ENCODE results near the gene BRD9.

Gene BRD9

GRCh38 chr5:878125-878524 is 14.5 kb downstream of the BRD9 start:
- DNase-seq (ENCODE audit: low read depth), result no peak

GRCh38 chr5:876398-877365 is 15.9 kb downstream of the BRD9 start:
- no peak for DNase-seq (ENCODE audit: low read depth)

- DNase-seq (ENCODE audit: low read depth), result no peak
Measured at GRCh38 chr5:875931-876330, 16.7 kb downstream of the BRD9 start.

- no peak for DNase-seq (ENCODE audit: low read depth)
Measured at GRCh38 chr5:873328-873727, 19.3 kb downstream of the BRD9 start.

- DNase-seq (ENCODE audit: low read depth), result no peak
Measured at GRCh38 chr5:872301-872700, 20.3 kb downstream of the BRD9 start.

- no peak for DNase-seq (ENCODE audit: low read depth)
Measured at GRCh38 chr5:871596-872298, 20.9 kb downstream of the BRD9 start.

- DNase-seq (ENCODE audit: low read depth), result no peak
Measured at GRCh38 chr5:870956-871355, 21.6 kb downstream of the BRD9 start.

- no peak for DNase-seq (ENCODE audit: low read depth)
Measured at GRCh38 chr5:868428-869135, 24.0 kb downstream of the BRD9 start.

- DNase-seq (ENCODE audit: low read depth), result no peak
Measured at GRCh38 chr5:867300-867870, 25.2 kb downstream of the BRD9 start.

- no peak for DNase-seq (ENCODE audit: low read depth)
Measured at GRCh38 chr5:865771-866170, 26.8 kb downstream of the BRD9 start.

GRCh38 chr5:865168-865521 is 27.5 kb downstream of the BRD9 start:
- DNase-seq (ENCODE audit: low read depth), result no peak

- no peak for DNase-seq (ENCODE audit: low read depth)
Measured at GRCh38 chr5:864492-865167, 28.0 kb downstream of the BRD9 start.

- no peak for DNase-seq (ENCODE audit: low read depth)
Measured at GRCh38 chr5:863244-863805, 29.3 kb downstream of the BRD9 start.

GRCh38 chr5:862367-863243 is 30.0 kb downstream of the BRD9 start:
- no peak for DNase-seq (ENCODE audit: low read depth)

- no peak for DNase-seq (ENCODE audit: low read depth)
Measured at GRCh38 chr5:861442-862366, 30.9 kb downstream of the BRD9 start.

- DNase-seq (ENCODE audit: low read depth), result no peak
Measured at GRCh38 chr5:860506-861150, 32.0 kb downstream of the BRD9 start.

- no peak for DNase-seq (ENCODE audit: low read depth)
Measured at GRCh38 chr5:859798-860296, 32.8 kb downstream of the BRD9 start.

- no peak for DNase-seq (ENCODE audit: low read depth)
Measured at GRCh38 chr5:859391-859790, 33.2 kb downstream of the BRD9 start.

GRCh38 chr5:858726-859125 is 33.9 kb downstream of the BRD9 start:
- no peak for DNase-seq (ENCODE audit: low read depth)

All from amniotic epithelial cell (primary cell).